D341Med (cell line): ENCODE data around the gene ZIC5.

Source experiments
- DNase-seq: peaks from one replicate; pipeline ENCODE4 v3.0.0; 2012; ENCODE audit warnings: low spot score

ZIC5 gene

GRCh38 chr13:99930925-99931324, 40.6 kb downstream of the ZIC5 start:
- DNase-seq: no peak

DNA sequence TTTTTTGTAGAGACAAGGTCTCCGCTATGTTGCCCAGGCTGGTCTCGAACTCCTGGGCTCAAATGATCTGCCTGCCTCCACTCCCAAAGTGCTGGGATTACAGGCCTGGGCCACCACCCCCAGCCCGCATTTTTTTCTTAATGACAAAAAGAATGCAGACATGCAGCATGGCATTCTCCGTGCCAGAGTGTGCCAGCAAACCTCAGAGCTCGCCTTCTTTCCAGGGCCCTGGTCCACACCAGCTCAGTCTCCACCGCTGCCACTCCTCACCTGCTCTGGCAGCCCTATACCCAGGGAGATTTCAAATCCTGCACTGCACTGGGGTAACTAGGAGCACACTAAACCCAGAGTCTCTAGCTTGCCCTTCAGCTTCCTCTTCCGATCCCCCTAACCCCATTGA, 41.7 kb downstream of the ZIC5 start:
- DNase-seq: no peak

DNA sequence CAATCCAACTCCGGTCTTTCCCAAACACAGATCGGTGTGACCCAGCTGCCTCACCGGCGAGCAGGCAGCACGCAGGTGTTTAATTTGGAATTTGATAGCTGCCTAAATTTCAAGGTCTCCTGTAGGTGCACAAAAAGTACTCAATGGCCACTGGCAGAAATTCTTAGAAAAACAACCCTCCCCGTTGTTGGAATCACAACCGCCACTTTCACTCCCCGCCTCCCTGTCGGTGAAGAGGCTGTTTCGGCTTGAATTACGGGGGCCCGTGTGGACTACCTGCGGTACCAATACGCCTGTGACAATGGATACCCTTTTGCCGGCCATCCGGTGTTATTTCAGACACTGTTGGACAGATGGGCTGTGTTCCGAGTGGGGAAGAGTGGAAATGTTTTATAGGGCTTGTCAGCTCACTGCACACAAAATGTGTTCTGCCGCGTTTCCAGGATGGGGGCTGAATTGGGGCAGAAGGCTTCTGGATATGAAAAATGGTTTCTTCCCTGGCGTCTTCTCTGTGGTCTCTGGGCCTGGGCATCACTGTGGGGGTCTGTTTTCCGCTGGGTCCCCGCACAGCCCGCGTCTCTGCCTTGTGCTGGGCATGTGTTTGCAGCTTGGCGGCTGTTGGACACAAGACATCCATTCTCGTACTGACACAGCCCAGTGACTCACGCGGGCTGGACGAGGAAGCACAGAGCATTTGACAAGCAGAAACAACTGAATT, 45.4 kb downstream of the ZIC5 start:
- DNase-seq: no peak

- no peak for DNase-seq
Measured at GRCh38 chr13:99923877-99924582, 47.5 kb downstream of the ZIC5 start.

GRCh38 chr13:99922631-99923404, 48.7 kb downstream of the ZIC5 start:
- DNase-seq: no peak

- DNase-seq: no peak
Measured at GRCh38 chr13:99919132-99919531, 52.4 kb downstream of the ZIC5 start.

- DNase-seq: peak; percentile 71
Measured at GRCh38 chr13:99916366-99917103, 55.0 kb downstream of the ZIC5 start.

DNA sequence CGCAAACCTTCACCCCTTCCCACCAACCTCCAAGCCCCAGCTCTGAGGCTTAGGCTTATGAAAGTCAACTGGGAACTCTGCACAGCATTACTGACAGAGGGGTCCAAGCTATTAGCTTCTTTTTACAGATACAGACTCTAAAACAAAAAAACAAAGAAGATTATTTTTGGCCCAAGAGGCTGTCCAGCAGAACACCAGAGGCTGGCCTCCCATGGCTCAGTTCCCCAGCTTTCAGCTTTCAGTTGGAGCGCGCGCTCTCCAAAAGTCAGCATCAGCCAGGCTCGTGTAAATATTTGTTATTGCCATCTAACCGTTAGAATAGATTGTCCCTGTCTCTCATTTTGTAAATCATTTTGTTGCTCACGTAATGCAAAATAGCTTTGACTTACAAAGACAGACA, 58.4 kb downstream of the ZIC5 start:
- DNase-seq: no peak
